ENCODE data around the gene ENTREP1.

GRCh38 chr9:69376651-69377050, 51.6 kb downstream of the ENTREP1 start:
- TF ChIP-seq POLR2A (IDR thresholded peaks at IDR 0.05) (peak in 1 of 2 donors; percentile 23), CTCF (IDR thresholded peaks at IDR 0.05) (no peak)
